HG03439 (cell line): ENCODE data around the gene SMIM9.
"Not testable (repeated sequence)": the region's sequence is repeated elsewhere in the genome, so short reads cannot be mapped to it uniquely, and the experiment has no call there.

Source experiments
- ATAC-seq: cut with Tn5 transposase; IDR thresholded peaks from one replicate; pipeline ENCODE4 v1.9.1; 2021; ENCODE audit warnings: mild to moderate bottlenecking, moderate library complexity; ENCODE audit not compliant: unreplicated experiment

The SMIM9 gene

GRCh38 chrX:154816326-154816898 lies 18.1 kb downstream of the SMIM9 start:
- ATAC-seq: not testable (repeated sequence)

DNA sequence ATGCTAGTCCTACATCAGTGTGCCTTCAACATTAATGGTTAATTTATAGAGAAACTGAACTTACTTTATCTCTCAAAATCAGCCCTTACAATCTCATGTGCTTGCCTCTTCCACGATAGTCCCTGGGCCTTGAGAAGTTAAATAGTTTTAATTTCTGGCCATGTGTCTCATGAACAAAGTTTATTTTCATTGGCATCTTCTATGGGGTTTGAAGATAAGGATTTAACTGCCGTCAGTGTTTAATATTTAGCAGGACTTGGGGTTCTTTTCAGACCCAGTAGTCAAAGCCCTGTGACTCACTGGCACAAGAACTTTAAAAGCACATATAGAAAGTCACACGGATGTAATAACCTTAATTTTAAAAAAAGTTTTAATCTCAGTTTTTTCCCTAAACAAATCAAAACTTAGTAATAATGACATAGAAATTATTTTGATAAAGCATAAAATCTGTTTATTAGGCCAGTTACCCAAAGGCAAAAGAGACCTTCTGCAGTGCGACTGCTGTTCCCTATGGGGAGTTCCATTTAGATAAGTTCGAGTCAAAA lies 19.1 kb downstream of the SMIM9 start:
- no peak for ATAC-seq

- ATAC-seq: no peak
Observed at GRCh38 chrX:154813801-154814200, 20.7 kb downstream of the SMIM9 start.

DNA sequence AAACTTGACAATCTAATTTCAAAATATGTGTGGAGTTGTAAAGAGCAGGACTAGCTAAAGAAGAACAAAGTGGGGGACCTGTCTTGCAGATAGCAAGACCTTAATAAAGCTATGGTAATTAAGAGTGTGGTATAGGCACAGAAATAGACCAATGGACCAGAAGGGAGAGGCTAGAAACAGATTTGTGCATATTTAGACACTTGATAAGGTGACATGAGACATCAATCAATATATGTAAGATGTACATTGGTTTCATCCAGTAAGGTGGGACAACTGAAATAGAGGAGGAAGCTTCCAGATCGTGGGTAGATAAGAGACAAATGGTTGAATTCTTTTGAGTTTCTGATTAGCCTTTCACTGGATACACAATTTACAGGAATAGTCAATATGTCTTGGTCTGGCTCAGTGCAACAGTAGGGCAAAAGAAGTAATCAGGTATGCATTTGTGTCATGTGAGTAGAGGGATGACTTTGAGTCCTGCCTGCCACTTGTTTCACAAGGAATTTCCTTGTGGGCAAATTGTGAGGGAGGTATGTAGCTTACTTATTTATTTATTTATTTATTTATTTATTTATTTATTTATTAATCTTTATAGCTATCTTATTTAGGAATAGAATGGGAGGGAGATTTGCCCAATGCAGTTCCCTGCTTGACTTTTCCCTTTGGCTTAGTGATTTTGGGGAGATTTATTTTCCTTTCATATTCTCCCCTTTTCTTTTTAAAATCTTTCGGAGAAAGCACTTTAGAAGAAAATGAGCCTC lies 21.9 kb downstream of the SMIM9 start:
- no peak for ATAC-seq

GRCh38 chrX:154809939-154810665 lies 24.4 kb downstream of the SMIM9 start:
- no peak for ATAC-seq

GRCh38 chrX:154806837-154807501 lies 27.5 kb downstream of the SMIM9 start:
- no peak for ATAC-seq

- ATAC-seq: no peak
Observed at GRCh38 chrX:154805696-154806091, 28.8 kb downstream of the SMIM9 start.

DNA sequence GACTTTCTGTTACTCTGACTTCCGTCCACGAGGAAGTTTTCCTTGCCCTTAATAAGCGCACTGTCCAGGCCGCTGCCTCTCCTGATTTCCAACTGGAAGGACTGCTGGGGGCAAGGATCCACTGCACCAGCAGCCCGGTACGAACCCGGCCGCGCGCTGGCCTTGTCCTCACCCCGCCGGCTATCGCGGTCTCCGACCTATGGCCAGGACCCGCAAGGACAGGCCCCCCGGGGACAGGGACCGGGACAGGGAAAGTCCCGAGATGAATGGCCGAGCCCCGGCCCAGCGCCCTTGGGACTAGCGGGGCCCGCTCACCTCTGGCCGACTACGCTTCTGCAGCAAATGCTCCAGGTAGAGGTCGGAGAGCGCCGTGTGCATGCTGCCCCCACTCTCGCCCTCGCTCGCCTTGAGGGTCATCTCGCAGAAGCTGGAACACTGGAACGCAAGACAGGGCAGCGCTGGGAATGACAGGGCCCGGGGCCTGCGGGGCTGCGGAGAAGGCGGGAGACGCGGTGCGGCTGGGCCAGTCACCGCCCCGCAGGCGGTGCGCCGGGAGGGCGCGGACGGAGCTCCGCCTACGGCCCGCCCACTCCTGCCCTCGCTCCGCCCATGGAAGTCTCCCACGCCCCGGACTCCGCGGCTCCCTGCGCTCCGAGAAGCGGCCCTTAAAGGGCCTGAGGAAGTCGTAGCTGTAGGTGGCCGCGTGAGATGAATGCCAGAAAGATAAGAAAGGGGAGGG lies 29.3 kb downstream of the SMIM9 start, which contains the start of gene MPP1:
Gene MPP1, minus strand, starts transcription at position 529 of the 739 bp plus-strand sequence. Its CDS starts 112 bp downstream, at position 417.
- ATAC-seq: peak; percentile 95

DNA sequence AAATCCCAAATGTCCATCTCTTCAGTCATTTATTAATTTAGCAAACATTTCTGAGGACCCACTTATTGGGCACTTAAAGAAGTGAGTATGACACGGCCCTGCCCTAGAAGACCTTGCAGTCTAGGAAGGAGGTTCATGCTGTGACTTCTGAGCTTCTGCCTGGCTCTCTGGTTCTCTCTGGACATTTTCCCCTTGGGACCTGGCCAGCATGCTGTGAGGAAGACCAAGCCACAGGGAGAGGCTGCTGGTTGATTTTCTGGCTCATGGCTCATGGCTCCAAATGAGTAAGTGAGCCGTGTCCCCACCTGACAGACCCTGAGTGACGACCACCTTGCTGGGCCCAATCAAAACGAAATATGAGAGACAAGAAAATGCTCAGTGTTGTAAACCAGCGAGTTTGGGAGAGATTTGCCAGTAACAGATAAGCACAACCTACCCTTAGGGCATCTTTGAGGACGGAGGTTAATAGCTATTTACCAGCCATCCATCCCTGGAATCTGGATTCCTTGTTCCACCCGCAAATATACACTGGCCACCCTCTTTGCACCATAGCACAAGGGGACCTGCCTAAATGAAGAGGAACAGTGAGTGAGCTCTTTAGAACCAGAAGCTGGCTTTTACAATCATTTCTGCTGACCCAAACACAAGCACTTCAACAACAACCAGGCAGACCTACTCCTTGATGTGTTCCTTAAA lies 30.1 kb downstream of the SMIM9 start:
- ATAC-seq: no peak

DNA sequence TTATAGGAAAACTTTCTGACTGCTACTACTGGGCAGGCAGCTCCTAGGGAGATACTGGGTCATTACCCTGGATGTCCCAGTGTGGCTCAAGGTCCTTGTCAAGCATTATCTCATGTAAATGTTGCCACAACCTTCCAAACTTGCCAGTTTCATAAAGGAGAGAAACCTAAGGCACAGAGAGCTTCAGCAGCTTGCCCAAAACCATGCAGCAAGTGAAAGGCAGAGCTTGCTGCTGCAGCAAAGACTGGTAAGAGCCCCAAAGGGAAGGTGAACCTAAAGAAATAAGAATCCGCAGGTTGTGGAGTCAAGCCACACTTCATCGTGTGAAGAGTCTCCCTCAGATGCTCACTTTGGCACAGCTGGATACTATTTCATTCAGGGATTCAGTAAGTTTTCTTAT lies 31.5 kb downstream of the SMIM9 start:
- no peak for ATAC-seq

DNA sequence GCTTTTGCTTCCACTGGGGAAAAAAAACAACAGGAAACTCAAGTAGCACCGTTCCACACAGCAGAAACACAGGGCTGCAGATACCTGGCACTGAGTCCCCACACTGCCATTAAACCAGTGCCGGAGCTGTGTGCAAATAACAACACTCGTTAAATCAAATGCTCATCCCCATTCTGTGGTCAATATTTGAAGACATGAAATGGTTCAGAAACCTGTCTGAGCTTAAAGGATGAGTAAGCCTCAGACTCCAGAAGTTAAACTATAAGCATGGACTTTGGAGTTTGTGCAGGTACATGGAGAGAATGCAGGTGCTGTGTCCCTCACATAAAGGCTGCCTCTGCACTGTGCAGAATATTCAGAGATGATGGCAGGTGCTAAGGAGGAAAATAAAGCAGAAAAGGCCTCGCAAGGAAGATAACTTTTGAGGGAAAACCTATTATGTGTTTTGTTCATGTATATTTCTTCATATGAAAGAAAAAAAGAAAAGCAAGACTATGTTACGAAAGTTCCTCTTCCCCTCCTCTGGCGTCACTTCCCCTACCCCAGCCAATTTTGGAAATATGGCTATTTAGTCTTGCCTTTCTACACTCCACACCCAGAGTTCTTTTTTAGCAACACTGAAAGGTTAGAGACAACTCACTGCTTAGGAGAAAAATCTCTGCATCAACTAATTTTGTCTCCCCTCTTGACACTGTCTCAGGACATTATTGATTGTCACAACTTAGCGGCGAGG lies 33.8 kb downstream of the SMIM9 start:
- no peak for ATAC-seq

DNA sequence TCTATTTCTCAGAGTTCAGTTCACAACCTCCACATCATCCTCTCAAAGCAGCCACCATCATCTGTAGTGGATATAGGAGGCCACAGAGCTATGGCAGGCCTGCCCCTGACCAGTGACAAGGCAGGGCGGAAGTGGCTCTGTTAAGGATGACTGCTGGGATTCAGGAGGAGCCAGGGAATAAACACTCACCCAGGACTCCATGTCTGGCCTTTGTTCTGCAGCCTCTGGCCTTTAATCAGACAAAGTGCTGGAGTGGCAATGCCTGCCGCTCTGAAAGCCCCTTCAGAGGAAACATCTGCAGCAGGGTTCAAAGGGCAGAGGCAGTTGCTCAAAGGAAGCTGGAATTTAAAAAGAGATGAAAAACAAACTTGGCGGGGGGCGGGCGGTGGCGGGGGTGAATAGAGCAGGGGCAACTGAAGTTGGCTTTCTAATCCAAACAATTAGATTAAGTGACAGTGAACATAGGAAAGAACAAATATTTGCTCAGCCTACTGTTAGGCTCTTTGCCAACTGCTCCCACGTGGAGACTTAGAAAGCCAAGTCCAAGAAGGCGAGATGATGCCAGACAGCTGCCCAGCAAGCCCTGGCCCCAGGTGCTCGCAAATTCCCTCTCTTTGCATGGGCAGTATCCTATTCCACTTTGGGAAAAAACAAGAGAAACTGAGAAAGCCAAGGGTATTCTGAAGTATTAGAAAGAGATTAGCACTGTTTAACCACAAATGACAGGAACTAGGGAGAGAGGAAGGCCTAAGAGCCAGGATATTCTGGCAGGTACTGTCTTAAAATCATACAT lies 34.7 kb downstream of the SMIM9 start:
- no peak for ATAC-seq

DNA sequence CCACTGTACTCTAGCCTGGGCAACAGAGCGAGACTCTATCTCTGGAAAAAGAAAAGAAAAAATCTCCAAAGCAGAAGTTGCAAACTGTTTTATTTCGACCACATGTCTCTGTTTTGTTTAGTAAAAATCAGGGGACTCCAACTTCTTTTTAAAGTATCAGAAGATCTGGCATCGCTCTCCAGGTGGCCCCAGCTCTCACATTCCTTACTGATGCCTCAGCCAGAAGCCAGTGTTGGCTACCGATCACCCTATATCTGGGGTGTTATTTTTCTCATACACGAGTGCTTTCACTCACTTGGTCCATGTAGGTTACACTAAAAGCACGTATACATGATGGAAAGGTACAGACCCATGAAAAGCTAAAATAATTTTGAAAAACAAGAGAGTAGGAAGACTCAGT lies 37.5 kb downstream of the SMIM9 start:
- ATAC-seq: no peak

- no peak for ATAC-seq
Observed at GRCh38 chrX:154795016-154795415, 39.4 kb downstream of the SMIM9 start.

DNA sequence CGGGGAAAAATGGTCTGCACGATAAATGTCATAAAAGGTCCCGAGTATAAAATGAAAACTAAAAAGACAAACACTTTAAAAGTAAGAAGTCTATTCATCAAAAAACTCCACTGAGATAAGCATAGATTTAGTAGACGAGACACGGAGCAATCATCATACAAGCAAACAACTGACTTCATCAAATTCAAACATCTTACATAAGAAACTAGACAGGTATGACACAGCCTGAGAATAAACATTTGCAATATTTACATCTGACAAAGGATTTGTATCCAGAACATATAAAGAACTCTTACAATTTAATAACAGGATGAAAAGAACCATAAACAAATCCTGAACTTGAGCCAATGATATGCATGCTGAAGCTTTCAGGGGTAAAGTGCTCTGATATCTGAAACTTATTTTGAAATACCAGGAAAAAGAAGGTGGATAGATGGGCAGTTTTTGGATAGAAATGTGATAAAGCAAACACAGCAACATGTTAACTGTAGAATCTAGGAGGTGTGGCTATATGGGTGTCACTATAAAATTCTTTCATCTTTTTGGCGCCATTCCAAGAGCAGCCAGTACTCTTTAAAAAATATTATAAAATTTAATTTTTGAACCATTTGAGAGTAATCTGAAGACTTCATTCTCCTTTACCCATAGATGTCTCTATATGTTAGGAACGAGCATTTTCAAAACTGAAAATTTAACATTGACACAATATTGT lies 41.2 kb downstream of the SMIM9 start:
- no peak for ATAC-seq

- ATAC-seq: no peak
Observed at GRCh38 chrX:154791939-154792338, 42.5 kb downstream of the SMIM9 start.

DNA sequence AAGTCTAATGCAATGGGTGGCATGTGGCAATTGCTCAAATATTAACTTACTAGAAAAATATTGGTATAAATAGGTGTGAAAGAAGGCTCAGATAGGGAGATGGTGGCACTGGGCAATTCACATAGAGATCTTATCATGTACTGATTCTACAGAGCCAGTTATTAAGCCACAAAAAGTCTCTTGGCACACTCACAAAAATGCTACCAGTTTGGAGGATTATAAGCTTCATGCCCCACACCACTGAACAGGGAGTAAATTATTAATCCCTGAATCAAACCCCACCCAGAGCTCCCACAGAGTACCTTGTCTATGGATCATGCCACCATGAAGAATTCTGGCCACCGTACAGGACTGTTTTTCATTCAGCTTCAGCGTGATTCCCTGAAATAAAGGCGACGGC lies 43.0 kb downstream of the SMIM9 start:
- ATAC-seq: no peak

DNA sequence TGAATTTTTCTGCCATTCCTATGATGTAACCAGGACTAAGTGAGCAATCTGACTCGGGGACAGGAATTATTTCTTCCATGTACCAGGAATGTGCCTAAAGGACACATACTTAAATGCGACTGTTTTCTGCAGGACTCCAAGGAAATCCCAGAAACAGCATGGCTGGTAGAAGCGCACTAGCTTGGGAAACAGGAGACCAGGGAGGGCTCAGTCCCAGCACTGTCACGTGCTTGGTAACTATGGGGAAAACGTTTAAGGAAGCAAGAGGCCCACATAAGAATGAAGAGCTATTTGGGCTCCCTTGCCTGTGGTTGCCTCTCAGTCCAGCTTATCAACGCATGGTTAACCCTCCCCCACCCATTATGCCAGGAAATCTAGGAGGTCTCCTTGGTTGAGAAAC lies 48.7 kb downstream of the SMIM9 start:
- ATAC-seq: no peak
